ENCODE measurements around the gene LAMC3. TPM values are rescaled to one million over a fixed set of nuclear protein-coding genes. Genes with fewer than 3 reads are reported as not detected.
"Not testable (repeated sequence)": the region's sequence is repeated elsewhere in the genome, so short reads cannot be mapped to it uniquely, and the experiment has no call there.

The LAMC3 gene
- total RNA-seq, 1 experiment from 2014 or later: not detected

- no peak for DNase-seq (ENCODE audit: unreplicated experiment)
- BruUV-seq (replicated peaks): no TSS peak
- Mint-ChIP-seq H3K4me3 (ENCODE audit: unreplicated experiment) (no peak overlapping the region), H3K4me1 (ENCODE audit: insufficient read depth, unreplicated experiment) (no peaks in the 10 kb centered on the region), H3K36me3 (ENCODE audit: insufficient read depth, unreplicated experiment) (no peaks in the 10 kb centered on the region), H3K9me3 (ENCODE audit: unreplicated experiment) (no peaks in the 10 kb centered on the region), H3K27me3 (ENCODE audit: insufficient read depth, unreplicated experiment) (peaks cover 22% of the 10 kb centered on the region), H3K27ac (ENCODE audit: low read depth, unreplicated experiment) (no peak overlapping the region)
- ChIA-PET CTCF (interaction anchor here (0.6 to 1.4 kb wide), 2 partner anchors 15 to 162 kb away, joined by 5 to 11 read pairs; no protein-coding TSS in a partner anchor), POLR2A (no interaction called here)
- intact Hi-C loops (cut with micrococcal nuclease): no loop called here
- no peak for TF ChIP-seq CTCF (IDR thresholded peaks at IDR 0.05; ENCODE audit: unreplicated experiment)
These were observed 22.6 kb downstream of the LAMC3 start for GRCh38 chr9:131031642-131032005.

- H3K27me3 Mint-ChIP-seq (ENCODE audit: insufficient read depth, unreplicated experiment): peaks cover 22% of the 10 kb centered on the region
- TF ChIP-seq CTCF (IDR thresholded peaks at IDR 0.05; ENCODE audit: unreplicated experiment): no peak
- no peaks in the 10 kb centered on the region for H3K4me1 Mint-ChIP-seq (ENCODE audit: insufficient read depth, unreplicated experiment)
- ChIA-PET CTCF (interaction anchor here (0.6 to 1.4 kb wide), 3 partner anchors 14 to 233 kb away, joined by 4 to 11 read pairs (median 5); no protein-coding TSS in a partner anchor), POLR2A (no interaction called here)
- no peaks in the 10 kb centered on the region for H3K9me3 Mint-ChIP-seq (ENCODE audit: unreplicated experiment)
- DNase-seq (ENCODE audit: unreplicated experiment): no peak
- no peaks in the 10 kb centered on the region for H3K36me3 Mint-ChIP-seq (ENCODE audit: insufficient read depth, unreplicated experiment)
- H3K4me3 Mint-ChIP-seq (ENCODE audit: unreplicated experiment): no peak overlapping the region
- no peak overlapping the region for H3K27ac Mint-ChIP-seq (ENCODE audit: low read depth, unreplicated experiment)
- intact Hi-C loops (cut with micrococcal nuclease): no loop called here
- no TSS peak for BruUV-seq (replicated peaks)
These were observed 23.4 kb downstream of the LAMC3 start for GRCh38 chr9:131032384-131032783.

GRCh38 chr9:131033269-131034224 is 24.6 kb downstream of the LAMC3 start:
- Mint-ChIP-seq H3K4me1 (ENCODE audit: insufficient read depth, unreplicated experiment) (no peaks in the 10 kb centered on the region), H3K9me3 (ENCODE audit: unreplicated experiment) (no peaks in the 10 kb centered on the region), H3K36me3 (ENCODE audit: insufficient read depth, unreplicated experiment) (no peaks in the 10 kb centered on the region), H3K4me3 (ENCODE audit: unreplicated experiment) (no peak overlapping the region), H3K27me3 (ENCODE audit: insufficient read depth, unreplicated experiment) (peaks cover 22% of the 10 kb centered on the region), H3K27ac (ENCODE audit: low read depth, unreplicated experiment) (no peak overlapping the region)
- BruUV-seq (replicated peaks): no TSS peak
- no peak for TF ChIP-seq CTCF (IDR thresholded peaks at IDR 0.05; ENCODE audit: unreplicated experiment)
- CTCF ChIA-PET: interaction anchor here (0.5 to 1.4 kb wide), 5 partner anchors 13 to 303 kb away, joined by 3 to 9 read pairs (median 4); no protein-coding TSS in a partner anchor
- intact Hi-C loops (cut with micrococcal nuclease): no loop called here
- POLR2A ChIA-PET: no interaction called here
- DNase-seq (ENCODE audit: unreplicated experiment): no peak

- DNase-seq (ENCODE audit: unreplicated experiment): no peak
- Mint-ChIP-seq H3K4me1 (ENCODE audit: insufficient read depth, unreplicated experiment) (no peaks in the 10 kb centered on the region), H3K4me3 (ENCODE audit: unreplicated experiment) (no peak overlapping the region), H3K27me3 (ENCODE audit: insufficient read depth, unreplicated experiment) (peaks cover 22% of the 10 kb centered on the region), H3K9me3 (ENCODE audit: unreplicated experiment) (no peaks in the 10 kb centered on the region), H3K27ac (ENCODE audit: low read depth, unreplicated experiment) (no peak overlapping the region), H3K36me3 (ENCODE audit: insufficient read depth, unreplicated experiment) (no peaks in the 10 kb centered on the region)
- ChIA-PET CTCF (interaction anchor here (0.5 to 1.4 kb wide), 6 partner anchors 12 to 302 kb away, joined by 3 to 9 read pairs (median 4); no protein-coding TSS in a partner anchor), POLR2A (no interaction called here)
- no peak for TF ChIP-seq CTCF (IDR thresholded peaks at IDR 0.05; ENCODE audit: unreplicated experiment)
- no TSS peak for BruUV-seq (replicated peaks)
- intact Hi-C loops (cut with micrococcal nuclease): no loop called here
These were observed 25.3 kb downstream of the LAMC3 start for GRCh38 chr9:131034268-131034667.

- H3K9me3 Mint-ChIP-seq (ENCODE audit: unreplicated experiment); H3K4me1 Mint-ChIP-seq (ENCODE audit: insufficient read depth, unreplicated experiment); H3K36me3 Mint-ChIP-seq (ENCODE audit: insufficient read depth, unreplicated experiment); POLR2A ChIA-PET; DNase-seq (ENCODE audit: unreplicated experiment); H3K4me3 Mint-ChIP-seq (ENCODE audit: unreplicated experiment); H3K27ac Mint-ChIP-seq (ENCODE audit: low read depth, unreplicated experiment); BruUV-seq (replicated peaks); intact Hi-C loops (cut with micrococcal nuclease): not testable (repeated sequence)
- H3K27me3 Mint-ChIP-seq (ENCODE audit: insufficient read depth, unreplicated experiment): peaks cover 22% of the 10 kb centered on the region
- CTCF ChIA-PET: interaction anchor here (0.5 to 1.0 kb wide), 3 partner anchors 12 to 175 kb away, joined by 3 to 5 read pairs (median 4); no protein-coding TSS in a partner anchor
These were observed 25.8 kb downstream of the LAMC3 start for GRCh38 chr9:131034749-131035148.

Data from MCF 10A (cell line).